HG03108 (cell line): Measurements from ENCODE around the gene CPD.

Experiments used
- ATAC-seq: cut with Tn5 transposase; IDR thresholded peaks from one replicate; pipeline ENCODE4 v1.9.1; 2021; ENCODE audit warnings: moderate library complexity; ENCODE audit not compliant: unreplicated experiment

The CPD gene

GRCh38 chr17:30352240-30352814 is 26.4 kb upstream of the CPD start:
- ATAC-seq = no peak

GRCh38 chr17:30354701-30355100 is 24.0 kb upstream of the CPD start:
- no peak for ATAC-seq

DNA sequence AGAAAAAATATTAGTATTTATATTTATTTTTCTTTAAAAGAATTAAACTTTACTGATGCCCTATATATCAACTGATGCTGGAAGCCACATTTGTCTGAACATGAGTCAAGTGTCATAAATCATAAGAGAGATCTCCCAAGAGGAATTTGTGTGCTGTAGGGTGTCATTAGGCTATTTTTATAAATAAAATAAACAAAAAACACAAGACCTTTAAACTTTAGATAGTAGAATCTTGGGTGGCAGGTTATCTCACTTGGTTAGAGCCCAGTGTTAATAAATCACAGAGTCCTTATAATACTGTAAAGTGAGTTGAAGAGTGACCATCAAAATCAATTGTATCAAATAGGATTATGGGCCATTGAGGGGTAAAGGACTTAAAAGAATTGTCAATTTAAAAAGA is 21.3 kb upstream of the CPD start:
- ATAC-seq = no peak

- no peak for ATAC-seq
These were observed 20.5 kb upstream of the CPD start for GRCh38 chr17:30358055-30358760.

DNA sequence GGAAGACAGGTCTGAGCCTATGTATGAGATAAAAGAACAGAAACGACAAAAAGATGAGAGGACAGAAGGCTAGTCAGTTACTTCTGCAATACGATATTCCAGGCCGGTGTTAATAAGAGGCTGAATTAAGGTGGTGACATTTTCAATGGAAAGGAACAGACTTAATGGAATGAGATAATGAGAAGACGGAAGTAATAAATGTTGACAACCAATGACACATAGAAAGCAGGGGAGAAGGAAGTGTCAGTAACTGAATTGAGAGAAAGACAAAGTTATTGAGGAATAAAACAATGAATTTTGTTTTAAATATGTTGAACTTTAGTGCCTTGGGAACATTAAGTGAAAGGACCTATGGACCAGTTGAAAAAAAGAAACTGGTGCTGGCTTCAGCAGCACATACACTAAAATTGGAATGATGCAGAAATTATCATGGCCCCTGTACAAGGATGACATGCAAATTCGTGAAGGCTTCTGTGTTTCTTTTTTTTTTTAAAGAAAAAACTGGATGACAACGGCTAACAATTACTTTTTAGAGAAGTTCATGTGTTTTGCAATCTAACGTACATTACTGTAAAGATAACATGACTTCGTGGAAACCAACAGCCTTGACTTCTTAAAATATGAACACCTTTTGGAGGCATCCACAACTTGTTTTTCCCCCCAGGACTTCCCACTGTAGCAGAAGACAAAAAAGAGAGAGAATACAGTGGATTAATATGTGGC is 18.5 kb upstream of the CPD start:
- ATAC-seq = no peak

DNA sequence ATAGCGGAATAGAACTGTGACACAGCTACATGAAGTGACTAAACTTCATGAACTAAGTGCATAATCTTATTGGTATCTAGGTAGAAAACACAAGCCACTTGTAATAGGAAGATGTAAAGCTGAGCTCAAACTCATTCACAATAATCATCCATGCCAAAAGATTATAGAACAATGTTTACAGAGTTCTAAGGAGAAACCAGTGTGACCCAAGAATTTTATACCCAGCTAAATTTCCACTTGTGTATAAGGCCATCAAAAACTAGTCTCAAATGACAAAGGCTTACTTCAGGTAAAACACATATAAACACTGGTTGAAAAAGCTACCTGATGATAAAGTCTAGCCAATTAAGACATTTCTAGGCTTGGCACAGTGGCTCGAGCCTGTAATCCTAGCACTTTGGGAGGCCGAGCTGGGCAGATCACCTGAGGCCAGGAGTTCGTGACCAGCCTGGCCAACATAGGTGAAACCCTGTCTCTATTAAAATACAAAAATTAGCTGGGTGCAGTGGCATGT is 16.9 kb upstream of the CPD start:
- ATAC-seq = no peak

DNA sequence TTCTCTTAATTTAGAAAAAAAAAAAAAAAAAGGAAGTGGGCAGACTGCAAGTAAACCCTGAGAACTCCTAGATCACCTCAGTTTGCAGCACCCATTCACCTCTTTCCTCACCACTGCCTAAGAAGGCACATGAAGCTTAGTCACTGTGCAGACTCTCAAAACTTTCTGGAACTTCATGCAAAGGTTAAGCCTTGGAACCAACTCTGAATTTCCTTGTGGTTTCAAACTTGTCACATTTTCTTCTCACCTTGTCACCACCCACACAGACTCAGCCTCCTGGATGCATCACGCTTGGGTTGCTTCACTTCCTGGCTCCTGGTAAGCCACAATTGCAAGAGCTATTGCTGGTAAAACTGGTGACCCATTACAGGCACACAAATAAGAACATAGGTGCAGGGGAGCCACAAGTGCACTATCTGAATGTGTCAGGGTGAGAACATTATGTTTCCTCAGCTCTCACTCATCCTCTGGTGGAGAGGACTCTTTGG is 15.0 kb upstream of the CPD start:
- peak; percentile 84 for ATAC-seq

DNA sequence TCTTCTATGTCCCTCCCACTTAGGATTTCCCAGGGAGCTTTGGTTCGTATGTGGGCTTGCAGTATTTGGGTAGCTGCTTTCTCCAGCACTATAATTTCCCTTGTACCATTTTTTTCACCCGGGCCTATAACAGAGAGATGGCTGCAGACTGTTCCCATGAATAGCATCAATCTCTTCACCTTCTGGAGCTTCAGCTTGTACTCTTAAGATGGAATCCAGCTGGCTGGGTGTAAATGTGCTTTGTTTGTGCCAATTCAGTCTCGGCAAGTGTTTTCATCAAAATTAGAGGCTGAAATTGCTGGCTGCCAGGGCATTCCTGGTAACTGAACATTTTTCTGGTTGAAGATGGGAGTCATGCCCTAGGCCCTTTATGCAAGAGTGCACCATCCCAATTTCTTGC is 12.2 kb upstream of the CPD start:
- no peak for ATAC-seq

- no peak for ATAC-seq
These were observed 9.6 kb upstream of the CPD start for GRCh38 chr17:30368912-30369720.

DNA sequence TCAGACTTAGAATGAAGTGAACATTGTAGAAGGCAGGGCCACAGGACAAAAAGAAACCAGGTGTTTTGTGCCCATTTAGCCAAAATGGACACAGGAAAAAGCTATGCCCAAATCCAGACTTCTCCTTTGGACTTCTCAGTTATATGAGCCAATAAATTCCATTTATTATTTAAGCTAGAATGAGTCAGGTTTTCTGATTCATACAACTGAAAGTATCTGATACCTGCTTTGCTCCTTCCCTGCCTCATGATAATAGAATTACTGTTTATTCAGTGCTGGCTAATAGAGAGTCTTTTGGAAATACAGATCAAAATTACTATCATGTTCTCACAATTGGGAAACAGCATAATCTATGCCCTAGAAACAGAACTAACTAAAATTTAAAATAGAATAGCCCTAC is 8.7 kb upstream of the CPD start:
- no peak for ATAC-seq

- ATAC-seq = no peak
These were observed 6.0 kb upstream of the CPD start for GRCh38 chr17:30372755-30373154.

DNA sequence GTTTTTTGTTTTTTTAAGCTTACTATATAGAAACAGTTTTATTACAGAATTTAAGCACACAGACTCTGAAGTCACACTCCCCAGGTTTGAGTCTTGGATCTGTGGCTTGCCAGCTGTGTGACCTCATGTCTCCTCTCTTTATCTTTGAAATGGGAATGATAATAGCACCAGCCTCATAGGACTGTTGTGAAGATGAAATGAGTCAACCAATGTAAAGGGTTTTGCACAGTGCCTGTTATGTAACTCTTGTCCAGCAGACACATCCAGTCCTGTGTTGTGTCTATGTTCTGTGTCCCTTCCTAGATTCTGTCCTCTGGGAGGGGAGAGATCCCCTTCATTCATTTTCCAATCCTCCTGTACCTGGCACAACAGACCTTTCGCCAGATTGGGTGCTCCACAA is 3.1 kb upstream of the CPD start:
- ATAC-seq = no peak

- ATAC-seq = no peak
These were observed 1.9 kb upstream of the CPD start for GRCh38 chr17:30376621-30377452.

DNA sequence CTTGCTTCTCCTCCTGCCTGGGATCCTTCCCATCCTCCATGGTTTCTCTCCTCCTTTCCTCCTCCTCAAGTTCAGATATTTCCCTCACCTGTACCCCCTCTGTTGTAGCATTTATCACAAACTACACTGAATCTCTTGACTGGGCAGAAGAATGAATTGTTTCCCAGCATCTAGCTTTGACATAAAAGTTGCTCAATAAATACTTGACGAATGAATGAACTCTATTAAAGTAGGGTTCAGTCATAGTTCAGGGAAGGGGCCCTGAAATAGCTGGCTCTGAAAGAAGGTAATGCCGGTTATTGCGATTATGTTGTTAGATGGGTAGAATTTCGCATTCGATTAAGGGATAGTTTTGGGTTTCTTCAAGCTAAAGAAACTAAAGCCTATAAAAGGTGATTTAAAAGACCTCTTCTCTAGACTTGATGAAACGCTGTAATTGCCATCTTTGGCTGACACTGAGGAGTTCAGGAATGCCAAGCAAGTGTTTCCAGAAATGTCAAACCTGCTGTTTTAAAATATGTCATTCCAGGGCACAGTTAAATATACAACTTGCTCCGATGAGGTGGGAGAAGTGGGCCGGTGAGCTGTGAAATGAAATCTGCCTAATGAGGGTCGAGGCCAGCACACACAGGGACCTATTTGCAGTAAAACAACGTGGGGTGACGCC is 1.0 kb upstream of the CPD start:
- no peak for ATAC-seq

DNA sequence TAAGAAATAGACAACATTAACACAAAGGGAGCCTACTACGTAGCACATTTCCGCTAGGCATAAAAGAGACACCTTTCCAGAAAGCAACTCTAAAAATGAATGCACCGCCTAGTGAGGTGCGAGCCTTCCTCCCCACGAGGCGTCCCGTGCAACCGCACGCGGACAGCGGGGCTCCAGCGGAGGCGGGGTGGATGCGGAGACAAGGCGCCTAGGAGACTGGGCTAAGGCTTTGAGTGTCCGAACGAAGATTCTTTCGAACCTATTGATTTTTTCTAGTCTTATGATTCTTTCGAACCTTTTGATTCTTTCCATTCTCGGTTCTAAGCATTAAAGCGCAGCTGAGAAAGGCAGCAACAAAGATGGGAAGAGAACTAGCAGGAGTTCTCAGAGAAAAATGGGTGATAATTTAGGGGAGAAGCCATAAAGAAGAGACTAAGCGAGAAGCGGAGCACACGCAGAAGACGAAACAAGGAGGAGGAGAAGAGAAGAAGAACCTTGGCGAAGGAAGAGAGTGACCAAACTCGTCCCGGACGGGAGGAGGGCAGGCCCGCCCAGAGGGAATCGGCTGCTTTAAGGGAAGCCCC is 394 bp upstream of the CPD start:
- no peak for ATAC-seq

DNA sequence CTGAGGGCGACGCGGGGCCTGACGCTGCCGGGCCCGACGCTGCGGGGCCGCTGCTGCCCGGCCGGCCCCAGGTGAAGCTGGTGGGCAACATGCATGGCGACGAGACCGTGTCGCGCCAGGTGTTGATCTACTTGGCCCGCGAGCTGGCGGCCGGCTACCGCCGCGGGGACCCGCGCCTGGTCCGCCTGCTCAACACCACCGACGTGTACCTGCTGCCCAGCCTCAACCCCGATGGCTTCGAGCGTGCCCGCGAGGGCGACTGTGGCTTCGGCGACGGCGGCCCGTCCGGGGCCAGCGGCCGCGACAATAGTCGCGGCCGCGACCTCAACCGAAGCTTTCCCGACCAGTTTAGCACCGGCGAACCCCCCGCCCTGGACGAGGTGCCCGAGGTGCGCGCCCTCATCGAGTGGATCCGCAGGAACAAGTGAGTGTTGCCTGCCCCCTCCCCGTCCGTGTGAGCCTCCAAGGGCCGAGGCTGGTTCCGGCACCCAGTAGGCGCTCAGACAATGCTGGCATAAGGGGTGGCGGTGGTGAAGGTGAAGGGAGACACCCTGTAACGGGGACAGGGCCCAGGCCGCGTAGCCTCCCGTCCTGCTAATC is 676 bp downstream of the CPD start:
- peak; percentile 9 for ATAC-seq

- no peak for ATAC-seq
These were observed 1.2 kb downstream of the CPD start for GRCh38 chr17:30379903-30380381.

- no peak for ATAC-seq
These were observed 2.1 kb downstream of the CPD start for GRCh38 chr17:30380643-30381339.
